SKM-1 treated with dmso at 0.1 percent for 144 hours (cell line): Measurements from ENCODE around the gene SUV39H2.
A peak's percentile ranks its signal among the peaks of the same experiment; 100 is the strongest.
"Not testable (repeated sequence)": the region's sequence is repeated elsewhere in the genome, so short reads cannot be mapped to it uniquely, and the experiment has no call there.

Source experiments
- DNase-seq: peaks from one replicate; lab custom pipeline; 2025; ENCODE audit not compliant: unreplicated experiment; lab: John Stamatoyannopoulos, UW

SUV39H2 gene

GRCh38 chr10:14878266-14879123, at the start of gene SUV39H2:
Gene SUV39H2 (plus strand): TSS chr10:14878866. CDS start chr10:14878889, 23 bp downstream.
- peak; percentile 57 for DNase-seq

GRCh38 chr10:14833106-14833505, 45.6 kb upstream of the SUV39H2 start:
- DNase-seq, result no peak

GRCh38 chr10:14836208-14836607, 42.5 kb upstream of the SUV39H2 start:
- DNase-seq, result no peak

- DNase-seq, result no peak
Observed at GRCh38 chr10:14837003-14837756, 41.5 kb upstream of the SUV39H2 start.

GRCh38 chr10:14837757-14838581, 40.7 kb upstream of the SUV39H2 start, which contains the start of the genes CDNF, HSPA14 and MSANTD7:
Gene CDNF (minus strand): TSS chr10:14838037. CDS start chr10:14837946, 91 bp downstream.
Gene HSPA14 (plus strand): TSS chr10:14838306. CDS start chr10:14838403, 97 bp downstream.
Gene MSANTD7 (plus strand): TSS chr10:14838306. CDS start chr10:14842285, 3,979 bp downstream.
- DNase-seq, result peak; percentile 92

- no peak for DNase-seq
Observed at GRCh38 chr10:14838582-14839304, 39.9 kb upstream of the SUV39H2 start.

- DNase-seq, result no peak
Observed at GRCh38 chr10:14839305-14839695, 39.4 kb upstream of the SUV39H2 start.

GRCh38 chr10:14840178-14840577, 38.5 kb upstream of the SUV39H2 start:
- DNase-seq, result no peak

GRCh38 chr10:14843327-14843988, 35.2 kb upstream of the SUV39H2 start:
- no peak for DNase-seq

GRCh38 chr10:14844948-14845347, 33.7 kb upstream of the SUV39H2 start:
- no peak for DNase-seq

GRCh38 chr10:14852236-14852635, 26.4 kb upstream of the SUV39H2 start:
- no peak for DNase-seq

- DNase-seq, result no peak
Observed at GRCh38 chr10:14855453-14855852, 23.2 kb upstream of the SUV39H2 start.

GRCh38 chr10:14858338-14858960, 20.2 kb upstream of the SUV39H2 start:
- DNase-seq, result no peak

GRCh38 chr10:14859043-14859442, 19.6 kb upstream of the SUV39H2 start:
- no peak for DNase-seq

- no peak for DNase-seq
Observed at GRCh38 chr10:14859775-14860174, 18.9 kb upstream of the SUV39H2 start.

- no peak for DNase-seq
Observed at GRCh38 chr10:14860791-14861190, 17.9 kb upstream of the SUV39H2 start.

- DNase-seq, result not testable (repeated sequence)
Observed at GRCh38 chr10:14864466-14864865, 14.2 kb upstream of the SUV39H2 start.

- DNase-seq, result not testable (repeated sequence)
Observed at GRCh38 chr10:14864871-14865270, 13.8 kb upstream of the SUV39H2 start.

- no peak for DNase-seq
Observed at GRCh38 chr10:14873090-14873760, 5.4 kb upstream of the SUV39H2 start.
